ENCODE data around the gene LY6G5C.

LY6G5C gene

GRCh38 chr6:31642798-31643570 is 37.9 kb downstream of the LY6G5C start:
- DNase-seq (ENCODE audit: low read depth in 2 of 2), result no peak

GRCh38 chr6:31641370-31641769 is 39.5 kb downstream of the LY6G5C start:
- no peak for DNase-seq (ENCODE audit: low read depth in 2 of 2)

- no peak for DNase-seq (ENCODE audit: low read depth in 2 of 2)
Measured at GRCh38 chr6:31640612-31641011, 40.3 kb downstream of the LY6G5C start.

GRCh38 chr6:31639449-31639861 is 41.4 kb downstream of the LY6G5C start:
- DNase-seq (ENCODE audit: low read depth in 2 of 2), result no peak

DNA sequence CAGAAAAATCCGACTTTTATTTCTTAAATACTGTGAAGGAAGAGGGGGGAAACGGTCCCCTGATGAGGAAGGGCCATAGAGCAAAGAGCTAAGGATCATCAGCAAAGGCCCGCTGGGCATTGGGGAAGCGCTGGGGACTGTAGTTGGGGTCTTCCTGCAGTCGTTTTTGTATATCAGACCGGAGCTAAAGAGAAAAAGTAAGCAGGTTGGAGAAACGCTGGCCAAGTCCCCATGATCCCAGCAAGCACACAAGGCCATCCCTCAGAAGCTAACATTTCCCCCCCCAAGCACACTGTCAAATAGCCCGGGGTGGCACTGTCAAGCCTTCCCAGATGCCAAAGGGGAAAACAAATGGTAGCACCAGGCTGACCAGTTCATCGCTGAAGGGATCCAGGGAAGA is 41.8 kb downstream of the LY6G5C start:
- DNase-seq (ENCODE audit: low read depth in 2 of 2), result no peak

GRCh38 chr6:31636698-31637596 is 43.9 kb downstream of the LY6G5C start:
- DNase-seq (ENCODE audit: low read depth in 2 of 2), result no peak

GRCh38 chr6:31634969-31635575 is 45.8 kb downstream of the LY6G5C start:
- no peak for DNase-seq (ENCODE audit: low read depth in 2 of 2)

GRCh38 chr6:31634131-31634530 is 46.7 kb downstream of the LY6G5C start:
- no peak for DNase-seq (ENCODE audit: low read depth in 2 of 2)

GRCh38 chr6:31633447-31633846 is 47.4 kb downstream of the LY6G5C start:
- no peak for DNase-seq (ENCODE audit: low read depth in 2 of 2)

DNA sequence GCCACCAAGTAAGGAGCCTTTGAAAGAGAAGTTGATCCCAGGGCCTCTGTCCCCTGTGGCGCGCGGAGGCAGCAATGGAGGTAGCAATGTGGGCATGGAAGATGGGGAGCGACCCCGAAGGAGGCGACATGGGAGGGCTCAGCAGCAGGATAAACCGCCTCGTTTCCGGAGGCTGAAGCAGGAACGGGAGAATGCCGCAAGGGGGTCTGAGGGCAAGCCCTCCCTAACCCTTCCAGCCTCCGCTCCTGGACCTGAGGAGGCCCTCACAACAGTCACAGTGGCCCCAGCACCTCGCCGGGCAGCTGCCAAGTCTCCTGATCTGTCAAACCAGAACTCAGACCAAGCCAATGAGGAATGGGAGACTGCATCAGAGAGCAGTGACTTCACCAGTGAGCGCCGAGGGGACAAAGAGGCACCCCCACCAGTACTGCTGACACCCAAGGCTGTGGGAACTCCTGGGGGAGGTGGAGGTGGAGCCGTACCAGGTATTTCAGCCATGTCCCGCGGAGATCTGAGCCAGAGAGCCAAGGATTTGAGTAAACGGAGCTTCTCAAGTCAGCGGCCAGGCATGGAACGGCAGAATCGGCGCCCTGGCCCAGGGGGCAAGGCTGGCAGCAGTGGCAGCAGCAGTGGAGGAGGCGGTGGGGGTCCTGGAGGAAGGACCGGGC is 48.5 kb downstream of the LY6G5C start:
- no peak for DNase-seq (ENCODE audit: low read depth in 2 of 2)

DNA sequence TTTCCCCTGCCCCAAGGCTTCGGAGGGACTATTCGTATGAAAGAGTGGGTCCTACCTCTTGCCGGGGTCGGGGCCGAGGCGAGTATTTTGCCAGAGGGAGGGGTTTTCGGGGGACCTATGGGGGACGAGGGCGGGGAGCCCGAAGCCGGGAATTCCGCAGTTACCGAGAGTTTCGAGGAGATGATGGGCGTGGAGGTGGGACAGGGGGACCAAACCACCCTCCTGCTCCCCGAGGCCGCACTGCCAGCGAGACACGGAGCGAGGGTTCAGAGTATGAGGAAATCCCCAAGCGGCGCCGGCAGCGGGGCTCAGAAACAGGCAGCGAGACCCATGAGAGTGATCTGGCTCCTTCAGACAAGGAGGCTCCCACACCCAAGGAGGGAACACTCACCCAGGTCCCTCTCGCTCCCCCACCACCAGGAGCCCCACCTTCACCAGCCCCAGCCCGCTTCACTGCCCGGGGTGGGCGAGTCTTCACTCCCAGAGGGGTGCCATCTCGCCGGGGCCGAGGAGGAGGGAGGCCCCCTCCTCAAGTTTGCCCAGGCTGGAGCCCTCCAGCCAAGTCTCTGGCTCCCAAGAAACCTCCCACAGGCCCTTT is 49.1 kb downstream of the LY6G5C start:
- DNase-seq (ENCODE audit: low read depth in 2 of 2), result no peak

GRCh38 chr6:31631209-31631608 is 49.7 kb downstream of the LY6G5C start:
- no peak for DNase-seq (ENCODE audit: low read depth in 2 of 2)

GRCh38 chr6:31630177-31630934 is 50.5 kb downstream of the LY6G5C start:
- no peak for DNase-seq (ENCODE audit: low read depth in 2 of 2)

DNA sequence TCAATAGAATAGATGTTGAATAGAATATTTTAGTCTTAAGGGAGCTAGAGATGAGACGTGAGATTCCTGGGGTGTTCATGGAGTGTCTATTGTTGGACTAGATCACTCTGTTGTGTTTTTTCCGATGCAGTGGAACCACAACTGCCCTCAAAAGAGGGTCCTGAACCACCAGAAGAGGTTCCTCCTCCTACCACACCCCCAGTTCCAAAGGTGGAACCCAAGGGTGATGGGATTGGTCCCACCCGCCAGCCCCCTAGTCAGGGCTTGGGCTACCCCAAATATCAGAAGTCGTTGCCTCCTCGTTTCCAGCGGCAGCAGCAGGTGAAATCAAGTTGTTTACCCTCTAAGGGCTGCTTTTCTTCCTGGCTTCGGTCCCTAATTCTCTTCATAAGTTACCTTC is 51.9 kb downstream of the LY6G5C start:
- no peak for DNase-seq (ENCODE audit: low read depth in 2 of 2)

DNA sequence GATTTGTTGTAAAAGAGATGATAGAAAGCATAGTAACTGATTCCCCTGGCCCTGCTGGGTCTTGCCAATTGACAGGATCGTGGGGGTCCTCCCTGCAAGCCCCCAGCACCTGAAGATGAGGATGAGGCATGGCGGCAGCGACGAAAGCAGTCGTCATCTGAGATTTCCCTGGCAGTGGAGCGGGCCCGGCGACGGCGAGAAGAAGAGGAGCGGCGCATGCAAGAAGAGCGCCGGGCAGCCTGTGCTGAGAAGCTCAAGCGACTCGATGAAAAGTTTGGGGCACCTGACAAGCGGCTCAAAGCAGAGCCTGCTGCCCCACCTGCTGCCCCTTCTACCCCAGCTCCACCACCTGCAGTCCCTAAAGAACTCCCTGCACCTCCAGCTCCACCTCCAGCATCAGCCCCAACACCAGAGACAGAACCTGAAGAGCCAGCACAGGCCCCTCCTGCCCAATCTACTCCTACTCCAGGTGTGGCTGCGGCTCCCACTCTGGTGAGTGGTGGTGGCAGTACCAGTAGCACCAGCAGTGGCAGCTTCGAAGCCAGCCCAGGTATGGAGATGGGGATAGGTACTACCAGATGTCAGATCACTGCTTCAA is 53.1 kb downstream of the LY6G5C start:
- DNase-seq (ENCODE audit: low read depth in 2 of 2), result no peak

GRCh38 chr6:31626952-31627351 is 53.9 kb downstream of the LY6G5C start:
- DNase-seq (ENCODE audit: low read depth in 2 of 2), result no peak

Measured in stimulated activated CD8-positive, alpha-beta memory T cell treated with anti-CD3 and anti-CD28 coated beads, Interleukin-2, amount 100 ng/mL, for 1 hour (primary cell).